Suprapubic skin (tissue), 4 donors: ENCODE results near the gene NHEJ1. TPM values are rescaled to one million over a fixed set of nuclear protein-coding genes. Genes with fewer than 3 reads are reported as not detected.

ENCODE experiments used
- DNase-seq, 2 donors: peaks; one replicate each; pipeline ENCODE4 v3.0.0-alpha.2; 2019; ENCODE audit warnings: low spot score in 2 of 2
- H3K27ac ChIP-seq: fragments of 200-600 bp; sonication (generic); one replicate; pipeline ENCODE4 v1.5.1; 2019
- H3K27me3 ChIP-seq: fragments of 200-600 bp; sonication (generic); one replicate; pipeline ENCODE4 v1.5.1; 2019
- H3K36me3 ChIP-seq: fragments of 200-600 bp; sonication (generic); one replicate; pipeline ENCODE4 v1.5.1; 2019
- H3K4me1 ChIP-seq: fragments of 200-600 bp; sonication (generic); one replicate; pipeline ENCODE4 v1.5.1; 2019
- H3K4me3 ChIP-seq: fragments of 200-600 bp; sonication (generic); one replicate; pipeline ENCODE4 v1.5.1; 2019; ENCODE audit warnings: mild to moderate bottlenecking
- H3K9me3 ChIP-seq: fragments of 200-600 bp; sonication (generic); one replicate; pipeline ENCODE4 v1.5.1; 2019
- CTCF ChIP-seq, 2 donors: fragments of 200-600 bp in 1 of 2; fragments of 450-650 bp in 1 of 2; sonication (generic) in 1 of 2; IDR thresholded peaks; one replicate each; pipeline ENCODE4 v1.5.1; 2016 to 2019; ENCODE audit warnings: antibody characterized with exemption in 2 of 2, mild to moderate bottlenecking in 1 of 2, moderate library complexity in 1 of 2
- EP300 ChIP-seq: sonication (generic); formaldehyde crosslinking; IDR thresholded peaks from one replicate; pipeline ENCODE4 v1.6.1; 2017; ENCODE audit warnings: antibody characterized with exemption
- POLR2A ChIP-seq, 2 donors: fragments of 450-650 bp; IDR thresholded peaks; one replicate each; pipeline ENCODE4 v1.6.1; 2017; ENCODE audit warnings: antibody characterized with exemption in 2 of 2, mild to moderate bottlenecking in 2 of 2, moderate library complexity in 2 of 2
- POLR2AphosphoS5 ChIP-seq, 3 donors: sonication (generic); formaldehyde crosslinking; IDR thresholded peaks; one replicate each; pipeline ENCODE4 v1.6.1; 2017; ENCODE audit warnings: antibody characterized with exemption in 3 of 3
- WGBS: methylation state at CpG from one replicate; pipeline ENCODE4 v1.1.5; 2018; 5-methylcytosine and 5-hydroxymethylcytosine counted together
- total RNA-seq, 4 donors: library from RNA; depleted of rRNA; stranded (reverse); fragments of >200 nt; gene quantifications; one replicate each; pipeline ENCODE4 v1.1.0, GENCODE V29; 2016

Gene NHEJ1
- total RNA-seq, 4 donors from 2014 or later = 15.7 to 19.2 (median 18.3) TPM

- no peak for DNase-seq
- Histone ChIP-seq H3K27me3 (peaks cover 89% of the 10 kb centered on the region), H3K4me3 (peak overlapping the region; percentile 38), H3K4me1 (peaks cover 44% of the 10 kb centered on the region), H3K9me3 (no peaks in the 10 kb centered on the region), H3K27ac (no peak overlapping the region), H3K36me3 (no peaks in the 10 kb centered on the region)
- WGBS = 6% methylated on average over 14 of the region's 81 CpGs
- TF ChIP-seq POLR2AphosphoS5 (IDR thresholded peaks at IDR 0.05) (no peak), CTCF (IDR thresholded peaks at IDR 0.05) (no peak), EP300 (no peak), POLR2A (IDR thresholded peaks at IDR 0.05) (no peak)
Measured at GRCh38 chr2:219059725-219060682, 100.6 kb downstream of the NHEJ1 start.

GRCh38 chr2:219059375-219059724, 101.3 kb downstream of the NHEJ1 start:
- DNase-seq = no peak
- 4% methylated on average over 17 of the region's 17 CpGs for WGBS
- no peaks in the 10 kb centered on the region for H3K36me3 ChIP-seq
- no peaks in the 10 kb centered on the region for H3K9me3 ChIP-seq
- H3K27me3 ChIP-seq = peaks cover 96% of the 10 kb centered on the region
- TF ChIP-seq EP300 = no peak
- no peak for TF ChIP-seq CTCF (IDR thresholded peaks at IDR 0.05)
- TF ChIP-seq POLR2A (IDR thresholded peaks at IDR 0.05) = no peak
- TF ChIP-seq POLR2AphosphoS5 (IDR thresholded peaks at IDR 0.05) = no peak
- no peak overlapping the region for H3K4me3 ChIP-seq
- H3K4me1 ChIP-seq = peaks cover 44% of the 10 kb centered on the region
- H3K27ac ChIP-seq = no peak overlapping the region

- H3K9me3 ChIP-seq = no peaks in the 10 kb centered on the region
- H3K36me3 ChIP-seq = no peaks in the 10 kb centered on the region
- H3K4me1 ChIP-seq = peaks cover 44% of the 10 kb centered on the region
- H3K27me3 ChIP-seq = peaks cover 98% of the 10 kb centered on the region
- 9% methylated on average over 25 of the region's 42 CpGs for WGBS
- DNase-seq = no peak
- H3K27ac ChIP-seq = no peak overlapping the region
- no peak for TF ChIP-seq EP300
- TF ChIP-seq CTCF (IDR thresholded peaks at IDR 0.05) = no peak
- no peak for TF ChIP-seq POLR2AphosphoS5 (IDR thresholded peaks at IDR 0.05)
- no peak for TF ChIP-seq POLR2A (IDR thresholded peaks at IDR 0.05)
- no peak overlapping the region for H3K4me3 ChIP-seq
Measured at GRCh38 chr2:219058541-219059374, 101.9 kb downstream of the NHEJ1 start.

GRCh38 chr2:219057709-219058540, 102.7 kb downstream of the NHEJ1 start:
- H3K27me3 ChIP-seq = peaks cover 89% of the 10 kb centered on the region
- WGBS = 0% methylated on average over 6 of the region's 52 CpGs
- no peak overlapping the region for H3K27ac ChIP-seq
- no peaks in the 10 kb centered on the region for H3K9me3 ChIP-seq
- H3K4me1 ChIP-seq = peaks cover 44% of the 10 kb centered on the region
- H3K36me3 ChIP-seq = no peaks in the 10 kb centered on the region
- TF ChIP-seq CTCF (IDR thresholded peaks at IDR 0.05) = peak; percentile 42 to 72
- no peak for TF ChIP-seq POLR2A (IDR thresholded peaks at IDR 0.05)
- DNase-seq = peak in 1 of 2 donors; percentile 72
- no peak overlapping the region for H3K4me3 ChIP-seq
